ENCODE measurements around the gene ZNF75A. TPM values are rescaled to one million over a fixed set of nuclear protein-coding genes. Genes with fewer than 3 reads are reported as not detected.
A peak's percentile ranks its signal among the peaks of the same experiment; 100 is the strongest.

ZNF75A gene
- total and polyA plus RNA-seq, 9 of the 15 experiments (the other 6 are each of a cell fraction or from before 2014, with no cell fraction given), result 7.2 to 24.5 (median 17.1) TPM

DNA sequence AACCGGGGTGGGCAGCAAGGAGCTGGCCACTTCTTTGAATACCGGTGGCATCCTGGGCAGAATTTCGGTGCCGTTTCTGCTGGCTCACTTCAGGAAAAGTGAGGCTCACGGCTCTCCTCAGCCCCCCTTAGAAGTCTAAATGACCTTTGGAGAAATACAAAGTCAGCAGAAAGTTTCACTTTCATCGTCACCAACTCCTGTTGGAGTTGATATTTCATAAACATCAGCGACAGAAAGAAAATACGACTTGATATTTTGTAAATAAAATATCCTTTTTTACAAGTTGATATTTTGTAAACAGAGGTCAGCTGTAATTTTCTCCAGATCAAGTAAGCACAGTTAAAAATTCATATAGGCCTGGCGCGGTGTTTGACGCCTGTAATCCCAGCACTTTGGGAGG, 781 bp downstream of the ZNF75A start:
- POLR2A ChIA-PET, result interaction anchor here (0.6 to 2.0 kb wide), 5 partner anchors 12 to 95 kb away, joined by 3 to 7 read pairs (median 5); partner anchors contain the start of genes ZNF174 and ZSCAN32
- Histone ChIP-seq H3K9me3 (replicated peaks; ENCODE audit: control insufficient read depth, insufficient read depth, low read depth, low read length) (peaks cover 22% of the 10 kb centered on the region), H3K27me3 (ENCODE audit: control insufficient read depth in 2 of 2, insufficient read depth in 2 of 2, low read length in 2 of 2) (no peaks in the 10 kb centered on the region), H3K27ac (ENCODE audit: extremely low read depth, low read depth, low read length) (peak overlapping the region; percentile 94), H3K4me2 (ENCODE audit: insufficient read depth, low read length) (peak overlapping the region; percentile 78), H3K4me1 (replicated peaks in 1 of 2; ENCODE audit: control insufficient read depth in 2 of 2, insufficient read depth in 2 of 2, low read length in 2 of 2) (peaks cover 0 to 16% of the 10 kb centered on the region in 2 experiments; a peak in 4 of 5 replicates), H4K20me1 (replicated peaks; ENCODE audit: control insufficient read depth, insufficient read depth, low read length) (no peaks in the 10 kb centered on the region), H3K9me1 (ENCODE audit: control insufficient read depth, insufficient read depth, low read length) (no peaks in the 10 kb centered on the region), H3K36me3 (ENCODE audit: control insufficient read depth, insufficient read depth, low read length) (peaks cover 15% of the 10 kb centered on the region), H3K79me2 (ENCODE audit: control insufficient read depth, insufficient read depth, low read length) (peaks cover 13% of the 10 kb centered on the region), H2AFZ (ENCODE audit: low read depth, low read length) (peak overlapping the region; percentile 95), H3K4me3 (peak overlapping the region; percentile 73), H3K9ac (ENCODE audit: insufficient read depth in 1 of 2, low read depth in 2 of 2, low read length in 2 of 2) (peak overlapping the region; percentile 87 to 95)
- BruUV-seq (replicated peaks), result no TSS peak
- DNase-seq (ENCODE audit: extremely low read depth in 1 of 4, low spot score in 3 of 4) (no peak), ATAC-seq (no peak), FAIRE-seq (no peak)
- TF ChIP-seq DDX20 (tag; IDR thresholded peaks at IDR 0.05; ENCODE audit: low read depth) (no peak), SMARCA4 (IDR thresholded peaks at IDR 0.05) (no peak), MAFK (IDR thresholded peaks at IDR 0.05; ENCODE audit: low read length) (peak; percentile 36; the same call in 1 of the 2 replicates), MAFF (IDR thresholded peaks at IDR 0.05; ENCODE audit: low read length) (peak; percentile 71), FOXK1 (CRISPR knock-in tag; IDR thresholded peaks at IDR 0.05; ENCODE audit: borderline replicate concordance) (0 out of 2 replicates have a peak, but pooled peaks have one; percentile 1), MAFG (tag; conservative IDR thresholded peaks at IDR 0.05) (peak; percentile 63), C11orf30 (IDR thresholded peaks at IDR 0.05; ENCODE audit: low read depth) (peak; percentile 77), ZNF316 (IDR thresholded peaks at IDR 0.05) (peak; percentile 89)
- intact Hi-C loops (cut with micrococcal nuclease) (loop anchor here (10.0 kb wide), 1 partner anchor 99 kb away; the partner anchor contains the start of genes ZNF174 and ZSCAN32), in situ Hi-C loops (cut with MboI) (no loop called here)
- 70% methylated on average over 11 of the region's 11 CpGs for WGBS (ENCODE audit: insufficient coverage, low coverage, missing lambda C conversion rate)
- CTCF ChIA-PET (ENCODE audit: low intra/inter-chr PET ratio), result no interaction called here
